Activated CD8-positive, alpha-beta memory T cell treated with anti-CD3 and anti-CD28 coated beads for 4 hours (primary cell): ENCODE results near the gene CERKL.

Source experiments
- DNase-seq, 2 donors: peaks; one replicate each; pipeline ENCODE4 v3.0.0-alpha.2; 2020; ENCODE audit warnings: low read depth in 2 of 2

CERKL gene

GRCh38 chr2:181575024-181575649, 81.8 kb downstream of the CERKL start:
- DNase-seq, result no peak

- no peak for DNase-seq
Observed at GRCh38 chr2:181574321-181574720, 82.6 kb downstream of the CERKL start.

GRCh38 chr2:181573140-181573736, 83.7 kb downstream of the CERKL start:
- DNase-seq, result no peak

GRCh38 chr2:181570833-181571661, 85.9 kb downstream of the CERKL start:
- no peak for DNase-seq

GRCh38 chr2:181570059-181570458, 86.8 kb downstream of the CERKL start:
- DNase-seq, result no peak

GRCh38 chr2:181566334-181567032, 90.4 kb downstream of the CERKL start:
- no peak for DNase-seq

- no peak for DNase-seq
Observed at GRCh38 chr2:181563101-181563692, 93.7 kb downstream of the CERKL start.

- no peak for DNase-seq
Observed at GRCh38 chr2:181558371-181558770, 98.5 kb downstream of the CERKL start.

GRCh38 chr2:181554061-181554830, 102.7 kb downstream of the CERKL start:
- DNase-seq, result no peak

GRCh38 chr2:181553244-181553643, 103.7 kb downstream of the CERKL start:
- DNase-seq, result no peak

GRCh38 chr2:181552808-181553207, 104.1 kb downstream of the CERKL start:
- no peak for DNase-seq

- no peak for DNase-seq
Observed at GRCh38 chr2:181546086-181546485, 110.8 kb downstream of the CERKL start.

- DNase-seq, result no peak
Observed at GRCh38 chr2:181542170-181542569, 114.7 kb downstream of the CERKL start.

- no peak for DNase-seq
Observed at GRCh38 chr2:181540421-181540820, 116.5 kb downstream of the CERKL start.

- no peak for DNase-seq
Observed at GRCh38 chr2:181536730-181537129, 120.2 kb downstream of the CERKL start.

GRCh38 chr2:181528441-181528840, 128.5 kb downstream of the CERKL start:
- no peak for DNase-seq

- DNase-seq, result no peak
Observed at GRCh38 chr2:181527058-181527457, 129.8 kb downstream of the CERKL start.

- DNase-seq, result no peak
Observed at GRCh38 chr2:181526014-181526413, 130.9 kb downstream of the CERKL start.

- DNase-seq, result no peak
Observed at GRCh38 chr2:181523756-181524155, 133.1 kb downstream of the CERKL start.

GRCh38 chr2:181520253-181520652, 136.7 kb downstream of the CERKL start:
- no peak for DNase-seq

GRCh38 chr2:181517685-181518301, 139.1 kb downstream of the CERKL start:
- peak in 1 of 2 donors; percentile 2 for DNase-seq
